ENCODE results near the gene DR1.

DNA sequence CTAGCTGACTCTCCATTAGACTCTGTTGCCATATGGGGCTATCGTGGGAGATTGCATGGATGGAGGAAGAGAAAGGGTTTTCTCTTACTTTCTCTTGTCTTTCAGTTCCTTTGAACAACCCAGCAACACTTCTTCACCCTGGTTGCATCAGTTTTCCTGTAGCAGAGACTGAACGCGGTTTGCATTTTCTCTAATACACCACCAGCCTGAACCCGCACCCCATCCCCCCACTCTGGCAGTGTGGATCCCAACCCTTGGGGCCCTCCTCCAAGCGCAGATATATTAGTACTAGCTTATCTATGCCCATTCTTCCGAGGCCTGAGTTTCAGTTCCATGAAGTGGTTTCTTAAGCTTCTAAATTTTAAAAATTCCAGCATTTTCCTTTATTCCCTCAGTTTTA, 12.6 kb downstream of the DR1 start:
- TF ChIP-seq POLR2AphosphoS5 (IDR thresholded peaks at IDR 0.05; ENCODE audit: low read depth, low read length) (no peak), POLR2A (IDR thresholded peaks at IDR 0.05; ENCODE audit: low read depth, low read length) (no peak), TAF1 (IDR thresholded peaks at IDR 0.05; ENCODE audit: borderline replicate concordance, low read depth, low read length) (no peak)
